Islet precursor cell (in vitro differentiated cells): ENCODE results near the gene VPS13D.

ENCODE experiments used
- DNase-seq: peaks from one replicate; pipeline ENCODE4 v3.0.0-alpha.2; 2018

VPS13D gene

GRCh38 chr1:12231276-12231595 is 1.4 kb downstream of the VPS13D start:
- no peak for DNase-seq

GRCh38 chr1:12232221-12232620 is 2.4 kb downstream of the VPS13D start:
- DNase-seq: no peak

- DNase-seq: no peak
These were observed 14.2 kb downstream of the VPS13D start for GRCh38 chr1:12244078-12244477.

- DNase-seq: no peak
These were observed 14.8 kb downstream of the VPS13D start for GRCh38 chr1:12244585-12244984.

GRCh38 chr1:12245116-12245515 is 15.3 kb downstream of the VPS13D start:
- DNase-seq: no peak

GRCh38 chr1:12245733-12246132 is 15.9 kb downstream of the VPS13D start:
- no peak for DNase-seq

- DNase-seq: no peak
These were observed 16.8 kb downstream of the VPS13D start for GRCh38 chr1:12246584-12246983.

- no peak for DNase-seq
These were observed 19.4 kb downstream of the VPS13D start for GRCh38 chr1:12249181-12249580.

- no peak for DNase-seq
These were observed 19.9 kb downstream of the VPS13D start for GRCh38 chr1:12249748-12250147.

GRCh38 chr1:12251442-12251841 is 21.6 kb downstream of the VPS13D start:
- no peak for DNase-seq

GRCh38 chr1:12255913-12256312 is 26.1 kb downstream of the VPS13D start:
- DNase-seq: no peak

- DNase-seq: no peak
These were observed 28.4 kb downstream of the VPS13D start for GRCh38 chr1:12258272-12258671.

- DNase-seq: no peak
These were observed 39.5 kb downstream of the VPS13D start for GRCh38 chr1:12269351-12269750.

- no peak for DNase-seq
These were observed 41.2 kb downstream of the VPS13D start for GRCh38 chr1:12271033-12271432.

GRCh38 chr1:12272770-12273169 is 42.9 kb downstream of the VPS13D start:
- no peak for DNase-seq

GRCh38 chr1:12275370-12275769 is 45.5 kb downstream of the VPS13D start:
- DNase-seq: peak; percentile 58

- peak; percentile 69 for DNase-seq
These were observed 46.4 kb downstream of the VPS13D start for GRCh38 chr1:12276225-12276624.

GRCh38 chr1:12279003-12279402 is 49.2 kb downstream of the VPS13D start:
- no peak for DNase-seq

GRCh38 chr1:12279728-12280464 is 50.1 kb downstream of the VPS13D start:
- no peak for DNase-seq

GRCh38 chr1:12282142-12282541 is 52.3 kb downstream of the VPS13D start:
- no peak for DNase-seq

GRCh38 chr1:12284486-12284885 is 54.7 kb downstream of the VPS13D start:
- DNase-seq: no peak

GRCh38 chr1:12285496-12286143 is 55.8 kb downstream of the VPS13D start:
- DNase-seq: no peak

GRCh38 chr1:12287869-12288268 is 58.0 kb downstream of the VPS13D start:
- DNase-seq: no peak

GRCh38 chr1:12290828-12291227 is 61.0 kb downstream of the VPS13D start:
- no peak for DNase-seq

GRCh38 chr1:12293416-12293815 is 63.6 kb downstream of the VPS13D start:
- no peak for DNase-seq
